Neural cell (in vitro differentiated cells): ENCODE measurements around the gene ZFP3. TPM values are rescaled to one million over a fixed set of nuclear protein-coding genes. Genes with fewer than 3 reads are reported as not detected.
"Not testable (repeated sequence)": the region's sequence is repeated elsewhere in the genome, so short reads cannot be mapped to it uniquely, and the experiment has no call there.

Experiments used
- H2AFZ ChIP-seq: fragments of 200-600, 300-800 bp; sonication (generic), shearing (Covaris generic); 2 replicates; pipeline ENCODE4 v1.6.0; 2014; ENCODE audit warnings: low read depth, mild to moderate bottlenecking, antibody characterized with exemption, low read length, moderate library complexity
- H3F3A ChIP-seq: fragments of 200-600 bp; shearing (Covaris generic); 2 replicates; pipeline ENCODE4 v1.6.1; 2016; ENCODE audit warnings: mild to moderate bottlenecking, moderate library complexity, mixed read lengths, antibody characterized with exemption, low read length; ENCODE audit not compliant: insufficient read depth, poor library complexity, severe bottlenecking
- H3K27ac ChIP-seq: fragments of 200-600, 300-800 bp; sonication (generic), shearing (Covaris generic); 2 replicates; pipeline ENCODE4 v1.5.1; 2014; ENCODE audit warnings: mild to moderate bottlenecking, low read length, moderate library complexity
- H3K27me3 ChIP-seq: fragments of 300-800, 200-600 bp; sonication (generic), shearing (Covaris generic); 2 replicates; pipeline ENCODE4 v1.6.0; 2014; ENCODE audit warnings: mild to moderate bottlenecking, low read depth, low read length, moderate library complexity; ENCODE audit not compliant: insufficient read depth
- H3K36me3 ChIP-seq: fragments of 300-800, 200-600 bp; sonication (generic), shearing (Covaris generic); 2 replicates; pipeline ENCODE4 v1.5.1; 2014; ENCODE audit warnings: mild to moderate bottlenecking, antibody characterized with exemption, low read length, moderate library complexity; ENCODE audit not compliant: insufficient read depth
- H3K4me2 ChIP-seq: fragments of 300-800, 200-600 bp; sonication (generic), shearing (Covaris generic); 2 replicates; pipeline ENCODE4 v1.6.0; 2014; ENCODE audit warnings: mild to moderate bottlenecking, low read length
- H3K4me3 ChIP-seq: fragments of 300-800, 200-600 bp; sonication (generic), shearing (Covaris generic); 2 replicates; pipeline ENCODE4 v1.5.1; 2014; ENCODE audit warnings: mild to moderate bottlenecking, low read length, moderate library complexity
- H3K79me2 ChIP-seq: fragments of 200-600 bp; shearing (Covaris generic); replicated peaks from 2 replicates; pipeline ENCODE4 v1.6.0; 2014; ENCODE audit warnings: mild to moderate bottlenecking, low read length, moderate library complexity; ENCODE audit not compliant: insufficient read depth
- H3K9ac ChIP-seq: fragments of 300-800, 200-600 bp; sonication (generic), shearing (Covaris generic); 2 replicates; pipeline ENCODE4 v1.6.1; 2016; ENCODE audit warnings: mild to moderate bottlenecking, low read length, mixed read lengths
- H3K9me2 ChIP-seq: fragments of 200-600 bp; shearing (Covaris generic); 2 replicates; pipeline ENCODE4 v1.6.1; 2016; ENCODE audit warnings: mild to moderate bottlenecking, low read length, mixed read lengths; ENCODE audit not compliant: insufficient read depth
- H3K9me3 ChIP-seq: fragments of 200-600, 300-800 bp; sonication (generic), shearing (Covaris generic); 2 replicates; pipeline ENCODE4 v1.6.1; 2016; ENCODE audit warnings: mild to moderate bottlenecking, mixed run types, low read length, moderate library complexity, mixed read lengths
- H4K20me1 ChIP-seq: fragments of 200-600 bp; shearing (Covaris generic); 2 replicates; pipeline ENCODE4 v1.6.1; 2016; ENCODE audit warnings: mild to moderate bottlenecking, mixed run types; ENCODE audit not compliant: insufficient read depth
- polyA plus RNA-seq: library from polyadenylated mRNA; depleted of rRNA; stranded (reverse); fragments of >200 nt; gene quantifications from 2 replicates; pipeline ENCODE4 v1.2.3, GENCODE V29; 2014
- TF ChIP-seq, protein P1 (sequence below): IDR thresholded peaks from 2 replicates; pipeline ENCODE4 v1.6.1; 2012; ENCODE audit warnings: borderline replicate concordance

ZFP3 gene
- polyA plus RNA-seq, 1 donor from 2014 or later = 0.05 TPM

DNA sequence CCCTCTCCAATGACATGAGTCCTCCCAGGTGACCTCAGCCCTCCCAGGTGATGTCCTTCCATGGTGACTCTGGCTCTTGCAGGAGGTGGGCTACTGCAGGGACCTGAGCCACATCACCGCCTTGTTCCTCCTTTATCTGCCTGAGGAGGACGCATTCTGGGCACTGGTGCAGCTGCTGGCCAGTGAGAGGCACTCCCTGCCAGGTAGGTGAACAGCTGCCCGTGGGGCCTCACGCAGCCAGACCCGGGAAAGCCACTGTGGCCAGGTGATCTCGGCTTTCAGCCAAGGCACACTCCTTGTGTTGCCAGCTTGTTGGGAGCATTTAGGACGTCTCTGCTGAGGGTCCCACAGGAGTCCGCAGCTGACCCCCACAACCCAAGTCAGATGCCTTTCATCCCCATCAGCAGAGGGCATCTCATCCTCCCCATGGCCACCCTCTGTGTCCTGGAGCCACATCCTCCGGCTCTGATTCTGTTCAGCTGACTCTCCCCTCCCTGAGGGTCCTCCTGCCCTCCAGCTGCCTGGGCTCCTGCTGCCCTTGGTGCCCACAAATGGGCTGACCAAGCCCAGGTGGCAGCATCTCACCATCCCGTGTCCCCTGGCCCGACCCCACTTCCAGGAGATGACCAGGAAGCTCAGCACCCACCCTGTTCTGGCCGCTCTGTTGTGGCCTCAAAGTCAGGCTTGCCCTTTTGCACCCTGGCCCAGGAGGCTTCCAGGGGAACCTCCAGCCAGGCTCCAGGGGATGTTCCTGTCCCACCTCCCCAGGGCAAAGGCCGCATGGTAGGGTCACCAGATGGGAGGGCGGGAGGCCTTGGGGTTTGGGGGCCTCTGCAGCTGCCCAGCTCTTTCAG, 57.7 kb downstream of the ZFP3 start (continued):
- TF ChIP-seq, protein P1, sequence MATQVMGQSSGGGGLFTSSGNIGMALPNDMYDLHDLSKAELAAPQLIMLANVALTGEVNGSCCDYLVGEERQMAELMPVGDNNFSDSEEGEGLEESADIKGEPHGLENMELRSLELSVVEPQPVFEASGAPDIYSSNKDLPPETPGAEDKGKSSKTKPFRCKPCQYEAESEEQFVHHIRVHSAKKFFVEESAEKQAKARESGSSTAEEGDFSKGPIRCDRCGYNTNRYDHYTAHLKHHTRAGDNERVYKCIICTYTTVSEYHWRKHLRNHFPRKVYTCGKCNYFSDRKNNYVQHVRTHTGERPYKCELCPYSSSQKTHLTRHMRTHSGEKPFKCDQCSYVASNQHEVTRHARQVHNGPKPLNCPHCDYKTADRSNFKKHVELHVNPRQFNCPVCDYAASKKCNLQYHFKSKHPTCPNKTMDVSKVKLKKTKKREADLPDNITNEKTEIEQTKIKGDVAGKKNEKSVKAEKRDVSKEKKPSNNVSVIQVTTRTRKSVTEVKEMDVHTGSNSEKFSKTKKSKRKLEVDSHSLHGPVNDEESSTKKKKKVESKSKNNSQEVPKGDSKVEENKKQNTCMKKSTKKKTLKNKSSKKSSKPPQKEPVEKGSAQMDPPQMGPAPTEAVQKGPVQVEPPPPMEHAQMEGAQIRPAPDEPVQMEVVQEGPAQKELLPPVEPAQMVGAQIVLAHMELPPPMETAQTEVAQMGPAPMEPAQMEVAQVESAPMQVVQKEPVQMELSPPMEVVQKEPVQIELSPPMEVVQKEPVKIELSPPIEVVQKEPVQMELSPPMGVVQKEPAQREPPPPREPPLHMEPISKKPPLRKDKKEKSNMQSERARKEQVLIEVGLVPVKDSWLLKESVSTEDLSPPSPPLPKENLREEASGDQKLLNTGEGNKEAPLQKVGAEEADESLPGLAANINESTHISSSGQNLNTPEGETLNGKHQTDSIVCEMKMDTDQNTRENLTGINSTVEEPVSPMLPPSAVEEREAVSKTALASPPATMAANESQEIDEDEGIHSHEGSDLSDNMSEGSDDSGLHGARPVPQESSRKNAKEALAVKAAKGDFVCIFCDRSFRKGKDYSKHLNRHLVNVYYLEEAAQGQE = no peak

DNA sequence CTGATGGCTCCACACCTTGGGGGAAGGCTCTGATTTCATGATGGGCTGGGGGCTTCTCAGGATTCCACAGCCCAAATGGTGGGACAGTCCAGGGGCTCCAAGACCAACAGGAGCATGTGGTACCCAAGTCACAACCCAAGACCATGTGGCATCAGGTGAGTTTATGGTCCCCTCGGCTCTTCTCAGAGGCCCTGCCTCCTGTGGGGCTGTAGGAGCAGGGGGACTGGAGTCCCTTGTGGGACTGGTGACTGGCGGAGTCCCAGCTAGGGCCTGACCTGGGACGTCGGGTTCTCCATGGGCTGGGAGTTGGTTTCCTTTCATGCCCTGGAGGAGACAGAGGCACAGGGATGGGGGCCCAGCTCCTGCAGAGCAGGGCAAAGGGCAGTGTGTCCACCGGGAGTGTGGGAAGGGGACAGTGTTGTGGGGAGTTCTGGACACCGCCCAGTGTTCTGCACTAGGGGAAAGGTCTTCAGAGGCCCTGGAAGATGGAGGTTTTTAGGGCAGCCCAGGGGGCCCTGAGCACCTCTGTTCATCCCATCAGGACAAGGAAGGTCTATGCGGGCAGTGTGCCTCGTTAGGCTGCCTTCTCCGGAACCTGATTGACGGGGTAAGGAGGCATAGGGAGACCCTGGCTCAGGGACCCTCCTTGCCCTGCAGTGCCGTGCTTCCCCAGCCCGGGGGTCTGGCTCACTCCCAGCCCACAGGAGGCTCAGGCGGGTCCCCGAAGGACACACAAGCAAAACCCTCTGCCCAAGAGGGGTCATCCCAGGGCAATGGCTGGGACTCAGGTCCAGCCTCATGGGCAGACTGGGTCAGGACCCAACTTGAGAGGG, 58.5 kb downstream of the ZFP3 start:
- H3K36me3 ChIP-seq, H3K4me3 ChIP-seq, H3K27me3 ChIP-seq, H3K79me2 ChIP-seq, H3K27ac ChIP-seq, H4K20me1 ChIP-seq, H3K9me2 ChIP-seq, H3K9ac ChIP-seq, H3K9me3 ChIP-seq, H2AFZ ChIP-seq, H3F3A ChIP-seq, H3K4me2 ChIP-seq: not testable (repeated sequence)

DNA sequence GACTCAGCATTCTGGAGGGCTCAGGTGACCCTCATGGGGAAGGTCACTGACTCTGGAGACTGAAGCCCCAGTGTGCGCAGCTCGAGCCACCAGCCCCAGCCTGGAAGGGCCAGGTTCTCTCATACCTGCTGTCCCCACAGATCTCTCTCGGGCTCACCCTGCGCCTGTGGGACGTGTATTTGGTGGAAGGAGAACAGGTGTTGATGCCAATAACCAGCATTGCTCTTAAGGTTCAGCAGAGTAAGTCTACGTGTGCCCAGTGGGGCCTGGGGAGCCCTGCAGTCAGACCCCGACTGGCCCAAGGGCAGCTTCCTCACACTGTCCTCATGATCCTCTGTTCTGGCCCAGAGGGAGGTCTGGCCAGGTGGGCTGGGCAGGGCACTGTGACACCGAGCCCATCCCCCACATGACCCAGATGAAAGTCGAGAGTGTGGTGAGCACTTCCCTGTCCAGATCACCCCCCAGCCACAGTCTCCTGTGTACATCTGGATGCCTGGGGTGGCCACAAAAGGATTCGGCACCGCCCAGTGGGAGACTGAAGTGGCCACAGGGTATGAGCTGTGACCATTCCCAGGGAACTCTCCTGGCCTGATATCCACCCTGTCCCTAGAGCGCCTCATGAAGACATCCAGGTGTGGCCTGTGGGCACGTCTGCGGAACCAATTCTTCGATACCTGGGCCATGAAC, 59.4 kb downstream of the ZFP3 start:
- H3K4me3 ChIP-seq, H3K4me2 ChIP-seq: not testable (repeated sequence)

DNA sequence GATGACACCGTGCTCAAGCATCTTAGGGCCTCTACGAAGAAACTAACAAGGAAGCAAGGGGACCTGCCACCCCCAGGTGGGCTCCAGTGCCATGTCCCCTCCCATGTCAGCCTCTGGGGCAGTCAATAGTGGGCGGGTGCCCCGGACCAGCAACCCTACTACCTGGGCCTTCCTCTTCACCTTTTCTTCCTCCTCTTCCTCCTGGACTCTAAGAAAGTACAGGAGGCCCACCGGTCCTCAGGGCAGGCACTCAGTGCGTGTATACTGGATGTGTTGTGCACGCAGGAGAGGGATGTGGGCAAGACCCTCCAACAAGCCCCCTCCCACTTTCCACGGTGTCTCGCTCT, 59.9 kb downstream of the ZFP3 start:
- not testable (repeated sequence) for H3F3A ChIP-seq, H3K27me3 ChIP-seq, H4K20me1 ChIP-seq

More for the DNA sequence above, 59.4 kb downstream of the ZFP3 start:
- not testable (repeated sequence) for H3K27ac ChIP-seq, H3K9me3 ChIP-seq, H2AFZ ChIP-seq, H3K27me3 ChIP-seq, H3K9me2 ChIP-seq, H4K20me1 ChIP-seq, H3F3A ChIP-seq, H3K36me3 ChIP-seq, H3K79me2 ChIP-seq, H3K9ac ChIP-seq

More for the DNA sequence above, 59.9 kb downstream of the ZFP3 start:
- H3K9me3 ChIP-seq, H3K9ac ChIP-seq, H3K36me3 ChIP-seq, H3K9me2 ChIP-seq, H3K4me2 ChIP-seq, H3K79me2 ChIP-seq, H2AFZ ChIP-seq, H3K27ac ChIP-seq, H3K4me3 ChIP-seq: not testable (repeated sequence)
